Sigmoid colon (tissue), 4 donors: ENCODE measurements around the gene SPRR2D.

Experiments used
- EP300 ChIP-seq, 4 donors: sonication (generic); formaldehyde crosslinking; IDR thresholded peaks; one replicate each; pipeline ENCODE4 v1.6.1; 2017; ENCODE audit warnings: antibody characterized with exemption in 4 of 4
- POLR2A ChIP-seq, 2 donors: fragments of 450-650 bp; IDR thresholded peaks; one replicate each; pipeline ENCODE4 v1.6.1; 2016; ENCODE audit warnings: antibody characterized with exemption in 2 of 2, mild to moderate bottlenecking in 2 of 2, moderate library complexity in 2 of 2
- TF ChIP-seq, protein P1 (sequence below), 4 experiments: fragments of 450-650 bp in 3 of 4; fragments of 200-600 bp in 1 of 4; IDR thresholded peaks; one replicate each; pipeline ENCODE4 v1.5.1; 2016 to 2019; ENCODE audit warnings: antibody characterized with exemption in 4 of 4, mild to moderate bottlenecking in 3 of 4, moderate library complexity in 2 of 4

DNA sequence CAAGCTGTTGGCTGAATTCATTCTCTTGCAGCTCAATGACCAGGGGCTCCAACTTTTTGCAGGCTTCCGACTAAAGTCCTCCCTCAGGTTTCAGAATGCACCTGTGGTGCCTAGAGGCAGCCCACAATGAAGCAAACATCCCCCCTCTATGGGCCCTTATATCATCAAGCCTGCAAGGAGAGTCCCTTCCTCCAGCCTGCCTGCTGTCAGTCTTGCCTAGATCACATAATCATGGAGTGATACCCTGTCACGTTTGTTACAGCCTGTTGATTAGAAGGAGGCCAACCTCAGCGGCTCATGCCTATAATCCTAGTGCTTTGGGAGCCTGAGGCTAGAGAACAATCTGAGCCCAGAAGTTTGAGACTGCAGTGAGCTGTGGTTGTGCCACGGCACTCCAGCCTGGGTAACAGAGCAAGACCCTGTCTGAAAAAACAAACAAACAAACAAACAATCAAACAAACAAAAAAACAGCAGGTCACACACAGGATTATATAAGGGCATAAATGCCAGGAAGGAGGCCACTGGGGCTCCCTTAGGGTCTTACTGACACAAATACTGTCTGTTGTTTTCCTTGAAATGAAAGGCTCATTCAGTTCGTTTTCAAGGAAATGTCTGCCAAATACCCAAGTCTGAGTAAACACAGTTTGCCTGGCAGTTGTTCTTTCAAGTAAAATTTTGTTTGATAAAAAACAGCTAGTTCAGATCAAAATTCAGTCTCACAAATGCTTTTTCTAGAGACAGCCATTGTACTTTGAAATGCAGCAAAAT is 44.1 kb downstream of the SPRR2D start:
- TF ChIP-seq, protein P1, sequence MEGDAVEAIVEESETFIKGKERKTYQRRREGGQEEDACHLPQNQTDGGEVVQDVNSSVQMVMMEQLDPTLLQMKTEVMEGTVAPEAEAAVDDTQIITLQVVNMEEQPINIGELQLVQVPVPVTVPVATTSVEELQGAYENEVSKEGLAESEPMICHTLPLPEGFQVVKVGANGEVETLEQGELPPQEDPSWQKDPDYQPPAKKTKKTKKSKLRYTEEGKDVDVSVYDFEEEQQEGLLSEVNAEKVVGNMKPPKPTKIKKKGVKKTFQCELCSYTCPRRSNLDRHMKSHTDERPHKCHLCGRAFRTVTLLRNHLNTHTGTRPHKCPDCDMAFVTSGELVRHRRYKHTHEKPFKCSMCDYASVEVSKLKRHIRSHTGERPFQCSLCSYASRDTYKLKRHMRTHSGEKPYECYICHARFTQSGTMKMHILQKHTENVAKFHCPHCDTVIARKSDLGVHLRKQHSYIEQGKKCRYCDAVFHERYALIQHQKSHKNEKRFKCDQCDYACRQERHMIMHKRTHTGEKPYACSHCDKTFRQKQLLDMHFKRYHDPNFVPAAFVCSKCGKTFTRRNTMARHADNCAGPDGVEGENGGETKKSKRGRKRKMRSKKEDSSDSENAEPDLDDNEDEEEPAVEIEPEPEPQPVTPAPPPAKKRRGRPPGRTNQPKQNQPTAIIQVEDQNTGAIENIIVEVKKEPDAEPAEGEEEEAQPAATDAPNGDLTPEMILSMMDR (IDR thresholded peaks at IDR 0.05) = no peak
- TF ChIP-seq POLR2A (IDR thresholded peaks at IDR 0.05) = no peak
- no peak for TF ChIP-seq EP300 (IDR thresholded peaks at IDR 0.05)
